T-helper 17 cell (primary cell): ENCODE results near the gene FHIT. TPM values are rescaled to one million over a fixed set of nuclear protein-coding genes. Genes with fewer than 3 reads are reported as not detected.

Experiments used
- ATAC-seq: fragments of 150-1000 bp; cut with Tn5 transposase; 2 replicates; pipeline ENCODE4 v1.10.0; 2021; ENCODE audit warnings: mild to moderate bottlenecking, moderate library complexity
- DNase-seq, 3 donors: peaks; one replicate each; pipeline versions ENCODE4 v3.0.0 to v3.0.0-alpha.2; 2020 to 2021
- H3K9me3 ChIP-seq: one replicate; pipeline ENCODE4 v1.7.0; 2013; ENCODE audit warnings: low read length, mild to moderate bottlenecking; ENCODE audit not compliant: control insufficient read depth, poor library complexity, severe bottlenecking
- H3K27ac Mint-ChIP-seq: one replicate; pipeline ENCODE4 v1.8.0; 2022; ENCODE audit warnings: mild to moderate bottlenecking, moderate library complexity, mixed read lengths
- H3K27me3 Mint-ChIP-seq: one replicate; pipeline ENCODE4 v1.8.0; 2022; ENCODE audit warnings: mixed read lengths
- H3K36me3 Mint-ChIP-seq: one replicate; pipeline ENCODE4 v1.8.0; 2022; ENCODE audit warnings: low read depth, mixed read lengths
- H3K4me1 Mint-ChIP-seq: one replicate; pipeline ENCODE4 v1.8.0; 2022; ENCODE audit warnings: mild to moderate bottlenecking, mixed read lengths
- H3K4me3 Mint-ChIP-seq: one replicate; pipeline ENCODE4 v1.8.0; 2022; ENCODE audit warnings: mild to moderate bottlenecking, moderate library complexity, mixed read lengths
- total RNA-seq, 4 donors: library from RNA in 2 of 4; stranded (reverse) in 2 of 4; gene quantifications; one replicate each; pipeline ENCODE4 v1.2.3 and lab custom pipeline; 2022 to 2026

FHIT gene
- total RNA-seq, 2 donors from 2014 or later, result 18.8 to 28.6 TPM

- Mint-ChIP-seq H3K4me3 (no peak overlapping the region), H3K4me1 (no peaks in the 10 kb centered on the region), H3K27ac (no peak overlapping the region), H3K36me3 (no peaks in the 10 kb centered on the region), H3K27me3 (no peaks in the 10 kb centered on the region)
- ATAC-seq, result no peak
- no peak for DNase-seq
- no peaks in the 10 kb centered on the region for H3K9me3 ChIP-seq
Measured at GRCh38 chr3:60176614-60177013, 1074.6 kb downstream of the FHIT start.

- Mint-ChIP-seq H3K4me3 (no peak overlapping the region), H3K4me1 (no peaks in the 10 kb centered on the region), H3K27me3 (no peaks in the 10 kb centered on the region), H3K36me3 (no peaks in the 10 kb centered on the region), H3K27ac (no peak overlapping the region)
- ATAC-seq (no peak), DNase-seq (no peak)
- H3K9me3 ChIP-seq, result no peaks in the 10 kb centered on the region
Measured at GRCh38 chr3:60175680-60176079, 1075.6 kb downstream of the FHIT start.

- peaks cover 2% of the 10 kb centered on the region for H3K36me3 Mint-ChIP-seq
- DNase-seq (no peak), ATAC-seq (no peak)
- no peaks in the 10 kb centered on the region for H3K9me3 ChIP-seq
- H3K4me1 Mint-ChIP-seq, result peaks cover 4% of the 10 kb centered on the region
- no peak overlapping the region for H3K27ac Mint-ChIP-seq
- H3K27me3 Mint-ChIP-seq, result no peaks in the 10 kb centered on the region
- no peak overlapping the region for H3K4me3 Mint-ChIP-seq
Measured at GRCh38 chr3:60169755-60170154, 1081.5 kb downstream of the FHIT start.

- H3K27ac Mint-ChIP-seq, result no peak overlapping the region
- peaks cover 4% of the 10 kb centered on the region for H3K4me1 Mint-ChIP-seq
- H3K36me3 Mint-ChIP-seq, result peaks cover 2% of the 10 kb centered on the region
- H3K27me3 Mint-ChIP-seq, result no peaks in the 10 kb centered on the region
- ATAC-seq (no peak), DNase-seq (no peak)
- no peaks in the 10 kb centered on the region for H3K9me3 ChIP-seq
- H3K4me3 Mint-ChIP-seq, result no peak overlapping the region
Measured at GRCh38 chr3:60167186-60167585, 1084.1 kb downstream of the FHIT start.

- Mint-ChIP-seq H3K4me3 (no peak overlapping the region), H3K27me3 (no peaks in the 10 kb centered on the region), H3K36me3 (no peaks in the 10 kb centered on the region), H3K4me1 (peaks cover 2% of the 10 kb centered on the region), H3K27ac (no peak overlapping the region)
- ATAC-seq, result no peak
- DNase-seq, result no peak
- no peaks in the 10 kb centered on the region for H3K9me3 ChIP-seq
Measured at GRCh38 chr3:60160822-60161748, 1090.2 kb downstream of the FHIT start.

DNA sequence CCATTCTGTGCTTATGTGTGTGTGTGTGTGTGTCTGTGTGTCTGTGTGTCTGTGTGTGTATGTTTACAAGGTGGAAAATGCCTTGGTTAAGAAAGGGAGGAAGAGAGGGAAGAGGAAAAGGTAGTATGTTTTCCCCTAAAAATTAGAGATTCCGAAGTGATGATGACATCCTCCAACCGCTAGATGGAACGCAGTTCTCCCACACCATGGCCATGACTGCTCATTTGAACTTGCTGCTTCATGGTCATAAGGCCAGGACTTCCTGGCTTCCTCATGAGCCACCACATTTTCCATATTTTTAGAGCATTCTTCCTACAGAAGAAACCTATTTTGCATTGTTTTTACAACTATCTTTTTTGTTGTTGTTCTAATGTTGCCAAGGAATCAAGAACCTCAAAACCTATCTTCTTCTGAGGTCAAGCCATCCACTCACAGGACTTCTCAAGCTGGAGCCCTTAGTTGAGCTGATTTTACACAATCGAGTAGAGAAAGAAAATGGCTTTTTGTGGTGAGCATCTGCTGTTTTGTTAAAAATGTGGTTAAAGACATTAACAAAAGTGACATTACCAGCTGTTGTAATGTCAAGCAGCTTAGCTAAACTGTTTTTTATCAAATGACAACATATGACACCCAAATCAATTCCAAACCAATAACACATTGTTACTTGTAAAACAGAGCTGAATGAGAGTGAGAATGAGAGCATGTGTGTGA, 1091.0 kb downstream of the FHIT start:
- DNase-seq, result no peak
- H3K9me3 ChIP-seq, result no peaks in the 10 kb centered on the region
- Mint-ChIP-seq H3K36me3 (no peaks in the 10 kb centered on the region), H3K27me3 (no peaks in the 10 kb centered on the region), H3K4me3 (no peak overlapping the region), H3K4me1 (peaks cover 2% of the 10 kb centered on the region), H3K27ac (no peak overlapping the region)
- ATAC-seq, result no peak

GRCh38 chr3:60158035-60158434, 1093.2 kb downstream of the FHIT start:
- no peaks in the 10 kb centered on the region for H3K36me3 Mint-ChIP-seq
- no peak for DNase-seq
- no peak overlapping the region for H3K27ac Mint-ChIP-seq
- H3K4me3 Mint-ChIP-seq, result no peak overlapping the region
- no peaks in the 10 kb centered on the region for H3K9me3 ChIP-seq
- no peaks in the 10 kb centered on the region for H3K4me1 Mint-ChIP-seq
- H3K27me3 Mint-ChIP-seq, result no peaks in the 10 kb centered on the region
- no peak for ATAC-seq

DNA sequence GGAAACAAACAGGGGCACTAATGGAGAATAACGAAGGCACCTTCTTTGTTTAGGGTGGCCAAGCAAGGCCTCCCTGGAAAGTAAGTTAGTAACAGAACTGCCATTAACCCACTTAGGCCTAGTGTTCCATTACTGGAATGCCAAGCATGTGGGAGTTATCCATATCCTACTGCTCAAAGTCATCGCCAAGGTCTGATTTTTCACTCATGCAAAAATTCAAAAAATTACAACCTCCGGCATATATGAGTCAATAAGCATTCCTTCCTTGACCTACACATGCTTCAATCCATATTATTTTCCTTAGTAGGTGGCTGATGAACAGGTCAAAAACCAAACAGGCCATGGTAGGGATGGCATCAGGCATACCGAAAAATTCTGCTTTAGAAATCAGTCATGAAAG, 1097.2 kb downstream of the FHIT start:
- Mint-ChIP-seq H3K36me3 (no peaks in the 10 kb centered on the region), H3K27me3 (no peaks in the 10 kb centered on the region), H3K4me3 (no peak overlapping the region), H3K4me1 (no peaks in the 10 kb centered on the region), H3K27ac (no peak overlapping the region)
- no peak for ATAC-seq
- no peak for DNase-seq
- no peaks in the 10 kb centered on the region for H3K9me3 ChIP-seq

- Mint-ChIP-seq H3K36me3 (no peaks in the 10 kb centered on the region), H3K27me3 (no peaks in the 10 kb centered on the region), H3K27ac (no peak overlapping the region)
Measured at GRCh38 chr3:60153221-60153999, 1097.8 kb downstream of the FHIT start.

GRCh38 chr3:60149501-60149900, 1101.8 kb downstream of the FHIT start:
- no peaks in the 10 kb centered on the region for H3K36me3 Mint-ChIP-seq
- H3K27ac Mint-ChIP-seq, result no peak overlapping the region
- no peaks in the 10 kb centered on the region for H3K4me1 Mint-ChIP-seq
- DNase-seq, result no peak
- H3K9me3 ChIP-seq, result no peaks in the 10 kb centered on the region
- no peak for ATAC-seq
- H3K4me3 Mint-ChIP-seq, result no peak overlapping the region
- H3K27me3 Mint-ChIP-seq, result no peaks in the 10 kb centered on the region

More at GRCh38 chr3:60153221-60153999, 1097.8 kb downstream of the FHIT start:
- DNase-seq, result no peak
- H3K9me3 ChIP-seq, result no peaks in the 10 kb centered on the region
- Mint-ChIP-seq H3K4me3 (no peak overlapping the region), H3K4me1 (no peaks in the 10 kb centered on the region)
- ATAC-seq, result no peak

GRCh38 chr3:60147249-60147950, 1103.9 kb downstream of the FHIT start:
- no peak overlapping the region for H3K27ac Mint-ChIP-seq
- H3K27me3 Mint-ChIP-seq, result no peaks in the 10 kb centered on the region
- no peaks in the 10 kb centered on the region for H3K4me1 Mint-ChIP-seq
- DNase-seq (no peak), ATAC-seq (no peak)
- no peaks in the 10 kb centered on the region for H3K36me3 Mint-ChIP-seq
- H3K9me3 ChIP-seq, result no peaks in the 10 kb centered on the region
- H3K4me3 Mint-ChIP-seq, result no peak overlapping the region

DNA sequence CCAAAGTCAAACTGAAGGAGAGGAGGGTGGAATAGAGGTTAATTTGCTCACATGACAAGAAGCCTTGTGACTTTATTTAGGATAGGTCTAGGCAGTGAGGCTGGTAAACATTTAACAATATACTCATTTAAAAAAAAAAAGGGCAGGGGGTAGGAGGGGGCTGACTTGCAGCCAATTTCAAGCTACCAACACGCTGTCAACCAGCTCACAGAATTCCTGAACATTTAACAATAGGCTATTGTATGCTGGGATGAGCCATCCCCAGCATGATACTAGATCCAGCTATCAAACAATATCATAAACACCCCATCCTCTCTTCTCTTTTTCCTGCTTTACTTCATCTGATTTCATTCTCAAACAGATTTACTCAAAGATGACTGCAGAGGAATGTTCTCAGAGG, 1105.1 kb downstream of the FHIT start:
- ATAC-seq, result no peak
- no peak overlapping the region for H3K4me3 Mint-ChIP-seq
- no peaks in the 10 kb centered on the region for H3K4me1 Mint-ChIP-seq
- H3K36me3 Mint-ChIP-seq, result no peaks in the 10 kb centered on the region
- no peaks in the 10 kb centered on the region for H3K27me3 Mint-ChIP-seq
- no peak for DNase-seq
- H3K27ac Mint-ChIP-seq, result no peak overlapping the region
- no peaks in the 10 kb centered on the region for H3K9me3 ChIP-seq

- ATAC-seq (no peak), DNase-seq (no peak)
- no peaks in the 10 kb centered on the region for H3K36me3 Mint-ChIP-seq
- H3K4me3 Mint-ChIP-seq, result no peak overlapping the region
- no peaks in the 10 kb centered on the region for H3K27me3 Mint-ChIP-seq
- no peak overlapping the region for H3K27ac Mint-ChIP-seq
- H3K4me1 Mint-ChIP-seq, result no peaks in the 10 kb centered on the region
- H3K9me3 ChIP-seq, result no peaks in the 10 kb centered on the region
Measured at GRCh38 chr3:60144071-60144470, 1107.2 kb downstream of the FHIT start.
